PC-3 (cell line): ENCODE measurements around the gene HIVEP3. TPM values are rescaled to one million over a fixed set of nuclear protein-coding genes. Genes with fewer than 3 reads are reported as not detected.

ENCODE experiments used
- ATAC-seq: fragments of 200-7000 bp; cut with Tn5 transposase; 2 replicates; pipeline ENCODE4 v1.9.1; 2020; ENCODE audit warnings: mild to moderate bottlenecking, moderate library complexity
- BruUV-seq: library from RNA; stranded (reverse); fragments of 400-500 nt; replicated peaks from 2 replicates; lab custom pipeline; 2021; lab: Mats Ljungman, UMichigan
- CTCF ChIA-PET: fragments of 300-600 bp; sonication (Branson Sonifier 250); formaldehyde crosslinking; loops from one replicate; lab custom pipeline; 2022; ENCODE audit warnings: antibody characterized with exemption; lab: Charles Lee
- POLR2A ChIA-PET: fragments of 300-600 bp; sonication (Branson Sonifier 250); formaldehyde crosslinking; loops from one replicate; lab custom pipeline; 2022; ENCODE audit warnings: antibody characterized with exemption; ENCODE audit not compliant: unreplicated experiment; lab: Charles Lee
- DNase-seq: peaks from one replicate; pipeline ENCODE4 v3.0.0-alpha.2; 2015
- H2AFZ ChIP-seq: fragments of 300-600 bp; sonication (generic); 2 replicates; pipeline ENCODE4 v1.6.0; 2016; ENCODE audit warnings: antibody characterized with exemption, low read length
- H3F3A ChIP-seq: fragments of 300-600 bp; sonication (generic); one replicate; pipeline ENCODE4 v1.6.0; 2017; ENCODE audit warnings: antibody characterized with exemption, low read length, control low read depth, mild to moderate bottlenecking; ENCODE audit not compliant: unreplicated experiment
- H3K27ac ChIP-seq: fragments of 300-600 bp; sonication (generic); 2 replicates; pipeline ENCODE4 v1.5.1; 2016; ENCODE audit warnings: mild to moderate bottlenecking, low read length
- H3K27me3 ChIP-seq: fragments of 300-600 bp; sonication (generic); 2 replicates; pipeline ENCODE4 v1.6.1; 2016; ENCODE audit warnings: low read length, mixed read lengths
- H3K36me3 ChIP-seq: fragments of 300-600 bp; sonication (generic); 2 replicates; pipeline ENCODE4 v1.6.1; 2016; ENCODE audit warnings: low read depth, mixed run types, low read length, mixed read lengths
- H3K4me1 ChIP-seq: fragments of 300-600 bp; sonication (generic); 2 replicates; pipeline ENCODE4 v1.5.1; 2016; ENCODE audit warnings: low read length; ENCODE audit not compliant: insufficient read depth
- H3K4me2 ChIP-seq: fragments of 300-600 bp; sonication (generic); 2 replicates; pipeline ENCODE4 v1.6.0; 2016; ENCODE audit warnings: low read length
- H3K4me3 ChIP-seq: fragments of 300-600 bp; sonication (generic); 2 replicates; pipeline ENCODE4 v1.5.1; 2016; ENCODE audit warnings: mild to moderate bottlenecking, low read length, mixed read lengths
- H3K79me2 ChIP-seq: fragments of 300-600 bp; sonication (generic); 2 replicates; pipeline ENCODE4 v1.6.1; 2017; ENCODE audit warnings: low read length, mixed read lengths
- H3K9ac ChIP-seq: fragments of 300-600 bp; sonication (generic); 2 replicates; pipeline ENCODE4 v1.6.0; 2016; ENCODE audit warnings: mild to moderate bottlenecking, low read length
- H3K9me2 ChIP-seq: fragments of 300-600 bp; sonication (generic); replicated peaks from 2 replicates; pipeline ENCODE4 v1.6.1; 2016; ENCODE audit warnings: mixed run types, low read length, mixed read lengths
- H3K9me3 ChIP-seq: fragments of 300-600 bp; sonication (generic); 2 replicates; pipeline ENCODE4 v1.6.1; 2016; ENCODE audit warnings: low read length, mixed read lengths
- H4K20me1 ChIP-seq: fragments of 300-600 bp; sonication (generic); 2 replicates; pipeline ENCODE4 v1.6.1; 2016; ENCODE audit warnings: low read length, mixed read lengths
- CTCF ChIP-seq: fragments of 300-600 bp; sonication (generic); conservative IDR thresholded peaks from 2 replicates; pipeline ENCODE4 v1.5.1; 2017; ENCODE audit warnings: antibody characterized with exemption, low read depth, mild to moderate bottlenecking, low read length
- EZH2 ChIP-seq: fragments of 300-600 bp; sonication (generic); IDR thresholded peaks from one replicate; pipeline ENCODE4 v1.6.1; 2017; ENCODE audit warnings: antibody characterized with exemption, mild to moderate bottlenecking, low read length; ENCODE audit not compliant: unreplicated experiment
- EZH2phosphoT487 ChIP-seq: fragments of 300-600 bp; sonication (generic); IDR thresholded peaks from 2 replicates; pipeline ENCODE4 v1.6.1; 2018; ENCODE audit warnings: mild to moderate bottlenecking, antibody characterized with exemption, low read length, borderline replicate concordance
- intact Hi-C: fragments of 100-400 bp; cut with micrococcal nuclease; formaldehyde crosslinking; loops from 2 replicates; pipeline ENCODE4 v1.9.0; 2023
- total RNA-seq: library from RNA; depleted of rRNA; stranded (reverse); fragments of >200 nt; gene quantifications from 2 replicates; pipeline ENCODE4 v1.2.3, GENCODE V29; 2014

HIVEP3 gene
- total RNA-seq, 1 experiment from 2014 or later: 9.8 TPM

- no peaks in the 10 kb centered on the region for H3K27me3 ChIP-seq
- H3K36me3 ChIP-seq: no peaks in the 10 kb centered on the region
- no peak overlapping the region for H3K4me3 ChIP-seq
- H3K9me3 ChIP-seq: no peaks in the 10 kb centered on the region
- no TSS peak for BruUV-seq
- intact Hi-C loops: no loop called here
- TF ChIP-seq CTCF (no peak), EZH2phosphoT487 (no peak), EZH2 (no peak)
- DNase-seq: no peak
- no peaks in the 10 kb centered on the region for H3K9me2 ChIP-seq
- no peaks in the 10 kb centered on the region for H3K4me1 ChIP-seq
- no peaks in the 10 kb centered on the region for H3F3A ChIP-seq
- ATAC-seq: 0 out of 2 replicates have a peak, but pooled peaks have one; percentile 29
- no peaks in the 10 kb centered on the region for H3K79me2 ChIP-seq
- ChIA-PET CTCF (no interaction called here), POLR2A (no interaction called here)
- no peaks in the 10 kb centered on the region for H4K20me1 ChIP-seq
- no peak overlapping the region for H3K9ac ChIP-seq
- no peak overlapping the region for H2AFZ ChIP-seq
- no peak overlapping the region for H3K27ac ChIP-seq
- H3K4me2 ChIP-seq: no peak overlapping the region
These were observed 444.9 kb downstream of the HIVEP3 start for GRCh38 chr1:41473738-41474362.

- no TSS peak for BruUV-seq
- no peak overlapping the region for H3K9ac ChIP-seq
- DNase-seq (no peak), ATAC-seq (no peak)
- TF ChIP-seq CTCF: no peak
- TF ChIP-seq EZH2: no peak
- TF ChIP-seq EZH2phosphoT487: no peak
- ChIA-PET CTCF (no interaction called here), POLR2A (no interaction called here)
- H3K9me3 ChIP-seq: no peaks in the 10 kb centered on the region
- H3K9me2 ChIP-seq: no peaks in the 10 kb centered on the region
- intact Hi-C loops: no loop called here
- H3K27ac ChIP-seq: no peak overlapping the region
- H3K36me3 ChIP-seq: no peaks in the 10 kb centered on the region
- no peaks in the 10 kb centered on the region for H3F3A ChIP-seq
- H3K4me1 ChIP-seq: no peaks in the 10 kb centered on the region
- H2AFZ ChIP-seq: no peak overlapping the region
- H4K20me1 ChIP-seq: no peaks in the 10 kb centered on the region
- no peaks in the 10 kb centered on the region for H3K27me3 ChIP-seq
- H3K79me2 ChIP-seq: no peaks in the 10 kb centered on the region
- no peak overlapping the region for H3K4me3 ChIP-seq
- H3K4me2 ChIP-seq: no peak overlapping the region
These were observed 447.1 kb downstream of the HIVEP3 start for GRCh38 chr1:41471658-41472057.

- H3F3A ChIP-seq: no peaks in the 10 kb centered on the region
- no peak overlapping the region for H3K4me2 ChIP-seq
- H3K9ac ChIP-seq: no peak overlapping the region
- ATAC-seq (no peak), DNase-seq (no peak)
- no peaks in the 10 kb centered on the region for H4K20me1 ChIP-seq
- H3K79me2 ChIP-seq: no peaks in the 10 kb centered on the region
- no peaks in the 10 kb centered on the region for H3K36me3 ChIP-seq
- H3K4me1 ChIP-seq: no peaks in the 10 kb centered on the region
- H3K9me3 ChIP-seq: no peaks in the 10 kb centered on the region
- no TSS peak for BruUV-seq
- H3K27me3 ChIP-seq: no peaks in the 10 kb centered on the region
- H3K9me2 ChIP-seq: no peaks in the 10 kb centered on the region
- intact Hi-C loops: no loop called here
- no peak overlapping the region for H3K4me3 ChIP-seq
- POLR2A ChIA-PET: no interaction called here
- TF ChIP-seq EZH2phosphoT487 (no peak), CTCF (no peak), EZH2 (no peak)
- CTCF ChIA-PET: no interaction called here
- no peak overlapping the region for H3K27ac ChIP-seq
- H2AFZ ChIP-seq: no peak overlapping the region
These were observed 449.0 kb downstream of the HIVEP3 start for GRCh38 chr1:41469706-41470105.
